GM13976 (cell line): ENCODE measurements around the gene IPO13.

Source experiments
- DNase-seq: peaks from one replicate; pipeline ENCODE4 v3.0.0; 2012; ENCODE audit warnings: low spot score
- CTCF ChIP-seq: IDR thresholded peaks from 2 replicates; pipeline ENCODE4 v1.5.1; 2012; ENCODE audit warnings: borderline replicate concordance, mild to moderate bottlenecking; ENCODE audit not compliant: insufficient read depth; ENCODE audit errors: extremely low read depth, missing control alignments, control extremely low read depth
- in situ Hi-C: fragments of 300-500 bp; cut with MboI; formaldehyde crosslinking; loops from one replicate; pipeline ENCODE4 v1.12.0; 2022; ENCODE audit warnings: low sequenced_read_pairs, mixed read lengths, inconsistent platforms; ENCODE audit not compliant: unreplicated experiment

IPO13 gene

GRCh38 chr1:43934101-43934985, 12.4 kb upstream of the IPO13 start:
- in situ Hi-C loops, result loop anchor here (10.0 to 25.0 kb wide), 3 partner anchors 170 to 697 kb away; partner anchors contain the start of gene PTPRF
- peak; percentile 90 for DNase-seq
- peak; percentile 80 for TF ChIP-seq CTCF

GRCh38 chr1:43934986-43935324, 11.8 kb upstream of the IPO13 start:
- peak; percentile 31 for DNase-seq
- TF ChIP-seq CTCF, result no peak
- in situ Hi-C loops, result loop anchor here (10.0 to 25.0 kb wide), 3 partner anchors 170 to 698 kb away; partner anchors contain the start of gene PTPRF

GRCh38 chr1:43935711-43936427, 10.9 kb upstream of the IPO13 start:
- TF ChIP-seq CTCF, result no peak
- in situ Hi-C loops, result loop anchor here (10.0 to 25.0 kb wide), 3 partner anchors 171 to 699 kb away; partner anchors contain the start of gene PTPRF
- peak; percentile 32 for DNase-seq

GRCh38 chr1:43936431-43937151, 10.2 kb upstream of the IPO13 start:
- TF ChIP-seq CTCF, result no peak
- in situ Hi-C loops, result loop anchor here (10.0 to 25.0 kb wide), 3 partner anchors 172 to 699 kb away; partner anchors contain the start of gene PTPRF
- DNase-seq, result peak; percentile 72

GRCh38 chr1:43937179-43937865, 9.4 kb upstream of the IPO13 start:
- DNase-seq, result no peak
- in situ Hi-C loops, result loop anchor here (10.0 to 25.0 kb wide), 3 partner anchors 173 to 700 kb away; partner anchors contain the start of gene PTPRF

More at GRCh38 chr1:43937179-43937865, 9.4 kb upstream of the IPO13 start:
- no peak for TF ChIP-seq CTCF
